Stimulated activated naive B cell treated with anti-CD40 and anti-IgM and Interleukin-4, amounts not matched to agents 10 μg/mL and 1 μg/mL and 100 μg/mL, for 72 hours (primary cell): ENCODE results near the gene FRMD4B.

ENCODE experiments used
- ATAC-seq, 2 donors: fragments of 150-1000 bp; cut with Tn5 transposase; replicated peaks; 2 replicates each; pipeline ENCODE4 v1.10.0; 2021; ENCODE audit warnings: moderate library complexity in 1 of 2
- DNase-seq: peaks from one replicate; pipeline ENCODE4 v3.0.0; 2021
- H3K27ac Mint-ChIP-seq: one replicate; pipeline ENCODE4 v1.8.0; 2022; ENCODE audit warnings: mild to moderate bottlenecking, mixed read lengths
- H3K27me3 Mint-ChIP-seq, 2 donors: one replicate each; pipeline ENCODE4 v1.8.0; 2022; ENCODE audit warnings: mixed read lengths in 2 of 2
- H3K36me3 Mint-ChIP-seq, 2 donors: one replicate each; pipeline ENCODE4 v1.8.0; 2022; ENCODE audit warnings: mixed read lengths in 2 of 2, mild to moderate bottlenecking in 1 of 2
- H3K4me1 Mint-ChIP-seq, 2 donors: one replicate each; pipeline ENCODE4 v1.8.0; 2022; ENCODE audit warnings: mixed read lengths in 2 of 2, mild to moderate bottlenecking in 1 of 2
- H3K4me3 Mint-ChIP-seq, 2 donors: one replicate each; pipeline ENCODE4 v1.8.0; 2022; ENCODE audit warnings: mild to moderate bottlenecking in 2 of 2, mixed read lengths in 2 of 2, moderate library complexity in 1 of 2
- H3K9me3 Mint-ChIP-seq, 2 donors: one replicate each; pipeline ENCODE4 v1.8.0; 2022; ENCODE audit warnings: mixed read lengths in 2 of 2, mild to moderate bottlenecking in 1 of 2

FRMD4B gene

GRCh38 chr3:69182588-69183316 is 203.1 kb downstream of the FRMD4B start:
- H3K9me3 Mint-ChIP-seq = no peaks in the 10 kb centered on the region
- H3K36me3 Mint-ChIP-seq = no peaks in the 10 kb centered on the region
- no peaks in the 10 kb centered on the region for H3K27me3 Mint-ChIP-seq
- no peak for DNase-seq
- no peak overlapping the region for H3K4me3 Mint-ChIP-seq
- ATAC-seq = no peak
- no peaks in the 10 kb centered on the region for H3K4me1 Mint-ChIP-seq
- no peak overlapping the region for H3K27ac Mint-ChIP-seq

- no peaks in the 10 kb centered on the region for H3K36me3 Mint-ChIP-seq
- H3K27ac Mint-ChIP-seq = no peak overlapping the region
- H3K9me3 Mint-ChIP-seq = no peaks in the 10 kb centered on the region
- H3K4me3 Mint-ChIP-seq = no peak overlapping the region
- no peak for ATAC-seq
- no peak for DNase-seq
- H3K4me1 Mint-ChIP-seq = no peaks in the 10 kb centered on the region
- no peaks in the 10 kb centered on the region for H3K27me3 Mint-ChIP-seq
Measured at GRCh38 chr3:69181592-69182211, 204.2 kb downstream of the FRMD4B start.

DNA sequence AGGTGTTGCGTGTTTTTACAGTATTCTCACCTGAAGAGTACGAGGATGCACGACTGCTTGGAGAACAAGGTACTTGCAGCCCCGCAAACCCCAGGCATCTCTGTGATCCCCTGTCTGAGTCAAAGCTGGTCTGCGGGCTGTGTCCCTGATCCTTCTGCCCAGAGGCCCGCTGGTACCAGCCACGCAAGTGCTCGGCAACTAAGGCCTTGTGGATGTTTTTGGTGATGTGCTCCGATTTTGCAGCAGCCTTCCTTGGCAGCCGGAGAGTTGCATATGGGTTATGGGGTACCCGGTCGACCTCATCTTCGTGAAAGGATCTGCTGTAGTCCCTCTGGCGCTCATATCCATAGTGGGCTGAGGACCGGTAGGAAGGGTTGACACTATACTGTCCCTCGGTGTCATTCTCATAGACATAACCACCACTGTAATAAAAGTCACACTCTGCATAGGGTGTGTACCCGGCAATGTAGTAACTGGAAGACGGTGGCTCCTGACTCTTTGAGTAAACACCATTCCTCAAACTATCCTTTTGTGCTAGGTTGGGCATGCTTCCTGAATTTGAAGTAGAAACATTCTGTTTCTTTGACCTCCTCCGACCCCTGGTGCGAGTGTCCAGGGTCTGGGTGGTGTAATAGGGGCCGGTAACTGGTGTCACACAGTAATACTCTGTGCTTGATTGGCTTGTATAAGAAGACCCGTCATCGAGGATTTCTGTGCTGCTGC is 204.9 kb downstream of the FRMD4B start:
- no peaks in the 10 kb centered on the region for H3K36me3 Mint-ChIP-seq
- ATAC-seq (no peak), DNase-seq (no peak)
- H3K4me1 Mint-ChIP-seq = no peaks in the 10 kb centered on the region
- H3K4me3 Mint-ChIP-seq = no peak overlapping the region
- no peaks in the 10 kb centered on the region for H3K27me3 Mint-ChIP-seq
- no peak overlapping the region for H3K27ac Mint-ChIP-seq
- no peaks in the 10 kb centered on the region for H3K9me3 Mint-ChIP-seq

DNA sequence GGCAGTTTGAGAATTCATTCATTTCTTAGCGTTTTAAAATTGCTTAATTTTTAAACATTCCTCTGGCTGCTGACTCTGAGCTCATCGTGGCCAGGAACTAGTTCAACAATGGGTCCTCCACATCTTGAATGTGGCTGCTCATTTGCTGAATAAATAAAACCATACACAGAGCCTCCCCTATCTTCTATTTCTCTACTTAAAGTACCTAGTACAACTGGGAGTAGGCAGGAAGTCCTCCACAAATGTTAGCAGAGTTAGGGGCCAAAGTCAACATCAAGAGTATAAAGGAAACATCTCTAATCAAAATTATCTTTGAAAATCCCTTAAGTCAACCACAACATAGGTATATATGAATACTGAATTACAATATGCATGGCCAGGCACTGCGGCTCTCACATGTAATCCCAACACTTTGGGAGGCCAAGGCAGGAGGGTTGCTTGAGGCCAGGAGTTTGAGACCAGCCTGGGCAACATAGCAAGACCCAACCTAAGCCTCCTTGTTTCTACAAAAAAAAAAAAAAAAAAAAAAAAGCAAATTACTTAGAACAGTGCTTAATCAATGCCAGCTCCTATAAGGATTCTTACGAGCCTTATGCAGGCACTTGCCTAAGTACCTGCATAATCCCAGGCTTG is 206.0 kb downstream of the FRMD4B start:
- Mint-ChIP-seq H3K4me1 (no peaks in the 10 kb centered on the region), H3K27me3 (no peaks in the 10 kb centered on the region), H3K27ac (no peak overlapping the region), H3K9me3 (no peaks in the 10 kb centered on the region), H3K36me3 (no peaks in the 10 kb centered on the region), H3K4me3 (no peak overlapping the region)
- no peak for ATAC-seq
- no peak for DNase-seq

DNA sequence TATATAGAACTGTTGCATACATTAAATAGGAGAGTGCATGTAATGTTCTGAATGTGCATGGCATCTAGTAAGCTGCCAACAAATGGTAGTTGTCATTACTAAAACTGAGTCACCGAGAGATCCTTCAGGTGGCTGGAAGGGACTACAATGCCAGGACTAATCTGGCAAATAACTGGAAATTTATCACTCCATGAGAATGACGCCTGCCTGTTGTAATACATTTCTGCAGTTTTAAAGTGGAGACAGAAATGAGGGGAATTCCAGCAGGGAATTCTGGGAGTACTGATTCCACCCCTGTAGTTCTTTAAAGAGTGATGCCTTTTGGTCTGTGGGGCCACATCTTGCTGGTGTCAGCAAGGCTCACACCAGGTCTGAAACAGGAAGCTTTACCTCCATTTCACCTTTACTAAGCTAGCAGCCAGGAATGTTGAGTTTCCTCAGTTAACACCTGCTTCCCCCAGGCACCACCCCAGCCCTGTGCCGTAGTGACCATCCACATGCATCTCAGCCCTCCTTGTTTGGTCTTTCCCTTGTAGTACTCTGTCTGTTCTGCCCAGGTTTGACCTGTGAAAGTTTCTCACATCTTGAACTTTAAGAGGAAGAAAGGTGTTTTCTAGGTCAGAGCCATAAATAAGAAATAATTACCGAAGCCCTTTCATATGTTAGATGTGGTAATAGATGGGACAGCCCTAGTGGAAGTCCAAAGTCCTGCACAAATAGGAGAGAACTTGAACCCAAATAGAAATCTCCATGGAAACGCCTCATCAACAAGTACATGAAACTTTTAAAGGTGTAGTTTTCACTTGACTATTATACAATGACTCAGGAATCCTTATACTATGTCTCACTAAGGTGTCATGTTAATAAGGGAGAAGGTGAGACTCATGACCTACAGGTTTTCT is 206.8 kb downstream of the FRMD4B start:
- H3K36me3 Mint-ChIP-seq = no peaks in the 10 kb centered on the region
- no peaks in the 10 kb centered on the region for H3K27me3 Mint-ChIP-seq
- H3K4me1 Mint-ChIP-seq = no peaks in the 10 kb centered on the region
- DNase-seq (no peak), ATAC-seq (no peak)
- no peaks in the 10 kb centered on the region for H3K9me3 Mint-ChIP-seq
- H3K4me3 Mint-ChIP-seq = no peak overlapping the region
- no peak overlapping the region for H3K27ac Mint-ChIP-seq

- ATAC-seq (no peak), DNase-seq (no peak)
- Mint-ChIP-seq H3K4me3 (no peak overlapping the region), H3K27ac (no peak overlapping the region), H3K4me1 (no peaks in the 10 kb centered on the region), H3K27me3 (no peaks in the 10 kb centered on the region), H3K9me3 (no peaks in the 10 kb centered on the region), H3K36me3 (no peaks in the 10 kb centered on the region)
Measured at GRCh38 chr3:69178082-69178481, 207.8 kb downstream of the FRMD4B start.

DNA sequence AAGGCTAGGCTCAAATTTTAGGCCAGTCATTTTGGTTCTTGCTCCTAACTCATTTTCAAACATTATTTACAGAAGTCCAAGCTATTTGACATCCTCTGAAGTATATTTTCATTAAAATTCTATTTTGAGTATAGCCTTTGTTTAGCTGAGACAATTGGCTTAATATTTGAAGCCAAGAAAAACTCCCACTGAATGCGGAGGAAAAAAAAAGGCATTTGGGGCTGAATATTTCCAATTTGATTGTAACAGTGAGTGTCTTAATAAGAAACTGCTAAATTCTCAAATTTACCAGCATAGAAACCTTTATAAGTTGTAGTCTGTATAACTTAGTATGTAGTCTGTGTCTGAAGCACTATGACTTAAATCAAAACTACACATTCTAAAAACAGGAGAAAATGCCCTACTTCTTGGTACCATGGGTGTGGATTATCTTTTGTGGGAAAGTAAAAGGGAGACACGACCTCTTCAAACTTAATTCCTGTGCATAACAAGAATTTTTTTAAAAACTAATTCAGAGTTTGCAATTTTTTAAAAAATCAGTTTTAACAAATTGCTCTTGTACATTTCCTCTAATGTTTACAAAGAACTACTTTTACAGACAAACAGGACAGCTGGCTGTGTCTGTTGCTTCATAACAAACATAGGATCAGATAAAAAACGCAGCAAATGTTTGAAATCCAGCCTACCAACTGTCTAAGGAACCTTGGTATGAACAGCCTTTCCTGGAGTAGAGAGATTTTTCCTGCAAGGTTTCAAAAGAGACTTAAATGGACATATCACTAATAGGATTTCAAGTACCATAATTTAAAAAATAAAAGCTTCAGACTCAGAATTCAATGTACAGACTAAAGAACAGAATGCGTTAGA is 210.8 kb downstream of the FRMD4B start:
- DNase-seq = no peak
- Mint-ChIP-seq H3K27me3 (no peaks in the 10 kb centered on the region), H3K36me3 (no peaks in the 10 kb centered on the region), H3K4me1 (no peaks in the 10 kb centered on the region), H3K27ac (no peak overlapping the region), H3K4me3 (no peak overlapping the region), H3K9me3 (no peaks in the 10 kb centered on the region)
- no peak for ATAC-seq

GRCh38 chr3:69174445-69174844 is 211.4 kb downstream of the FRMD4B start:
- Mint-ChIP-seq H3K4me1 (no peaks in the 10 kb centered on the region), H3K4me3 (no peak overlapping the region), H3K27ac (no peak overlapping the region), H3K9me3 (no peaks in the 10 kb centered on the region), H3K36me3 (no peaks in the 10 kb centered on the region), H3K27me3 (no peaks in the 10 kb centered on the region)
- DNase-seq = no peak
- ATAC-seq = no peak

GRCh38 chr3:69172058-69172457 is 213.8 kb downstream of the FRMD4B start:
- Mint-ChIP-seq H3K27ac (no peak overlapping the region), H3K9me3 (no peaks in the 10 kb centered on the region), H3K36me3 (no peaks in the 10 kb centered on the region), H3K4me1 (no peaks in the 10 kb centered on the region), H3K4me3 (no peak overlapping the region), H3K27me3 (no peaks in the 10 kb centered on the region)
- DNase-seq = no peak
- ATAC-seq = no peak

DNA sequence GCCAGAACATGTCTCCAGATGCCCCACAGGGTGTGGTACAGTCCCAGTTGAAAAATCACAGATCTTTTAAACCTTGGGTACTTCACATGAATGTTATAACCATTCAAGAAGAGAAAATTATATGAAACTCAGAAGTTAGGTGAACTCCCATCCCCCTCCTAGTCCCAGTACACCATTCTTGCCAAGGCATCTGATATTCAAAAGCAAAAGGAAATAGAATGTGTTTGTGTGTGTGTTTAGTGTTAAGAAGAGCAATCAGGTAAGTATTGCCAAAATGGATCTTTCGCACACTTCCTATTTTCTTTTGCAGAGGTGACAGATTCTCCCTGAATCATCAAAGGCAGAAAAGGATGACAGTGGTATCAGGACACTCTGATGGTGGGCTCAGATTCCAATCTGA is 219.4 kb downstream of the FRMD4B start:
- Mint-ChIP-seq H3K4me1 (no peaks in the 10 kb centered on the region), H3K27ac (no peak overlapping the region), H3K27me3 (no peaks in the 10 kb centered on the region), H3K36me3 (no peaks in the 10 kb centered on the region), H3K9me3 (no peaks in the 10 kb centered on the region), H3K4me3 (no peak overlapping the region)
- DNase-seq = no peak
- ATAC-seq = no peak

DNA sequence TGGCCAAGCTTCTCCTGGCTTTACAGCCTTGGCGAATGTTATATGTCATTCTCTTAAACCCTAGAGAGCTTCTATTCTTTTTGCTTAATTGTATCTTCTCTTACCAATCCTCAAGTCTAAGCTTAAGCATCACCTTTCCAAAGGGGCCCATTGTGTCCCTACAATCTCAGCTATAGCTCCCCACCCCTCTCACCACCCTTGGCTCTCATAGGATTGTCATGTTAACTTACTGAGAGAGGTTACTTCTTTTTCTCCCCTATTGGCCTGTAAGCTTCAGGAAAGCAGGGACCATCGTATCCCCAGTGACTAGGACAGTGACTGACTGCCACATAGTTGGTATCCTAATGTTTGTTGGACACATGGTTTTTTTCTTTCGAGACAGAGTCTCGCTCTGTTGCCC is 220.1 kb downstream of the FRMD4B start:
- H3K9me3 Mint-ChIP-seq = no peaks in the 10 kb centered on the region
- H3K36me3 Mint-ChIP-seq = no peaks in the 10 kb centered on the region
- no peaks in the 10 kb centered on the region for H3K27me3 Mint-ChIP-seq
- DNase-seq = no peak
- H3K27ac Mint-ChIP-seq = no peak overlapping the region
- H3K4me3 Mint-ChIP-seq = no peak overlapping the region
- no peak for ATAC-seq
- H3K4me1 Mint-ChIP-seq = no peaks in the 10 kb centered on the region

GRCh38 chr3:69164296-69164695 is 221.6 kb downstream of the FRMD4B start:
- no peak for ATAC-seq
- Mint-ChIP-seq H3K36me3 (no peaks in the 10 kb centered on the region), H3K9me3 (no peaks in the 10 kb centered on the region), H3K27ac (no peak overlapping the region), H3K4me1 (no peaks in the 10 kb centered on the region), H3K4me3 (no peak overlapping the region), H3K27me3 (no peaks in the 10 kb centered on the region)
- DNase-seq = no peak

GRCh38 chr3:69162308-69162980 is 223.4 kb downstream of the FRMD4B start:
- Mint-ChIP-seq H3K4me1 (no peaks in the 10 kb centered on the region), H3K4me3 (no peak overlapping the region)

More at GRCh38 chr3:69162308-69162980, 223.4 kb downstream of the FRMD4B start:
- ATAC-seq (no peak), DNase-seq (no peak)
- Mint-ChIP-seq H3K9me3 (no peaks in the 10 kb centered on the region), H3K27ac (no peak overlapping the region), H3K36me3 (no peaks in the 10 kb centered on the region), H3K27me3 (no peaks in the 10 kb centered on the region)
